GM23248 (cell line): Measurements from ENCODE around the gene NOC2L. TPM values are rescaled to one million over a fixed set of nuclear protein-coding genes. Genes with fewer than 3 reads are reported as not detected.

Experiments used
- DNase-seq: peaks from one replicate; pipeline ENCODE4 v3.0.0-alpha.2; 2015
- H2AFZ ChIP-seq: fragments of 200-600 bp; sonication (generic); 2 replicates; pipeline ENCODE4 v1.6.1; 2016; ENCODE audit warnings: antibody characterized with exemption
- H3F3A ChIP-seq: fragments of 200-600 bp; sonication (generic); 2 replicates; pipeline ENCODE4 v1.6.1; 2016; ENCODE audit warnings: mild to moderate bottlenecking, antibody characterized with exemption, mixed run types; ENCODE audit not compliant: insufficient read depth
- H3K27ac ChIP-seq: fragments of 200-600 bp; sonication (generic); 2 replicates; pipeline ENCODE4 v1.5.1; 2016; ENCODE audit warnings: mild to moderate bottlenecking
- H3K27me3 ChIP-seq: fragments of 200-600 bp; sonication (generic); replicated peaks from 2 replicates; pipeline ENCODE4 v1.6.1; 2016; ENCODE audit warnings: mild to moderate bottlenecking; ENCODE audit not compliant: insufficient read depth
- H3K36me3 ChIP-seq: fragments of 200-600 bp; sonication (generic); 2 replicates; pipeline ENCODE4 v1.6.1; 2016; ENCODE audit warnings: low read depth, mild to moderate bottlenecking
- H3K4me1 ChIP-seq: fragments of 200-600 bp; sonication (generic); 2 replicates; pipeline ENCODE4 v1.6.1; 2016; ENCODE audit warnings: mild to moderate bottlenecking; ENCODE audit not compliant: insufficient read depth
- H3K4me2 ChIP-seq: fragments of 200-600 bp; sonication (generic); one replicate; pipeline ENCODE4 v1.6.1; 2016; ENCODE audit warnings: mild to moderate bottlenecking; ENCODE audit not compliant: unreplicated experiment
- H3K4me3 ChIP-seq: fragments of 200-600 bp; sonication (generic); 2 replicates; pipeline ENCODE4 v1.5.1; 2016; ENCODE audit warnings: mild to moderate bottlenecking
- H3K79me2 ChIP-seq: fragments of 200-600 bp; sonication (generic); 2 replicates; pipeline ENCODE4 v1.6.1; 2016; ENCODE audit warnings: mild to moderate bottlenecking; ENCODE audit not compliant: insufficient read depth
- H3K9ac ChIP-seq: fragments of 200-600 bp; sonication (generic); 2 replicates; pipeline ENCODE4 v1.6.1; 2016; ENCODE audit warnings: mild to moderate bottlenecking
- H3K9me2 ChIP-seq: fragments of 200-600 bp; sonication (generic); 2 replicates; pipeline ENCODE4 v1.6.1; 2016; ENCODE audit warnings: mixed run types, mild to moderate bottlenecking, moderate library complexity; ENCODE audit not compliant: insufficient read depth
- H3K9me3 ChIP-seq: fragments of 200-600 bp; sonication (generic); one replicate; pipeline ENCODE4 v1.6.1; 2017; ENCODE audit warnings: low read depth
- H4K20me1 ChIP-seq: fragments of 200-600 bp; sonication (generic); 2 replicates; pipeline ENCODE4 v1.6.0; 2016; ENCODE audit not compliant: insufficient read depth
- EZH2 ChIP-seq: fragments of 200-600 bp; sonication (generic); IDR thresholded peaks from 2 replicates; pipeline ENCODE4 v1.6.1; 2018; ENCODE audit warnings: antibody characterized with exemption, mild to moderate bottlenecking; ENCODE audit not compliant: insufficient read depth, poor library complexity, severe bottlenecking
- EZH2phosphoT487 ChIP-seq: fragments of 200-600 bp; sonication (generic); IDR thresholded peaks from 2 replicates; pipeline ENCODE4 v1.6.1; 2018; ENCODE audit warnings: antibody characterized with exemption, moderate library complexity, mild to moderate bottlenecking, low read depth; ENCODE audit not compliant: insufficient read depth
- WGBS, 2 experiments: methylation state at CpG; one replicate each; pipeline ENCODE4 v1.1.6; 2015 to 2017; ENCODE audit warnings: low lambda C conversion rate in 2 of 2, low coverage in 1 of 2; ENCODE audit errors: missing lambda C conversion rate in 2 of 2; 5-methylcytosine and 5-hydroxymethylcytosine counted together
- in situ Hi-C: fragments of 300-500 bp; cut with MboI; formaldehyde crosslinking; loops from 2 replicates; pipeline ENCODE4 v1.15.0; 2020
- polyA plus RNA-seq: library from polyadenylated mRNA; unstranded; fragments of >200 nt; fragmentation: Nextera tagmentation; extraction: Ambion mirVana; gene quantifications from 2 replicates; pipeline ENCODE4 v1.2.1, GENCODE V29; 2016
- total RNA-seq: library from RNA; depleted of rRNA; stranded (reverse); fragments of >200 nt; shearing (Covaris generic); gene quantifications from 2 replicates; pipeline ENCODE4 v1.2.3, GENCODE V29; 2014

Gene NOC2L
- total and polyA plus RNA-seq, 2 experiments from 2014 or later, result 64.0 to 67.3 TPM

DNA sequence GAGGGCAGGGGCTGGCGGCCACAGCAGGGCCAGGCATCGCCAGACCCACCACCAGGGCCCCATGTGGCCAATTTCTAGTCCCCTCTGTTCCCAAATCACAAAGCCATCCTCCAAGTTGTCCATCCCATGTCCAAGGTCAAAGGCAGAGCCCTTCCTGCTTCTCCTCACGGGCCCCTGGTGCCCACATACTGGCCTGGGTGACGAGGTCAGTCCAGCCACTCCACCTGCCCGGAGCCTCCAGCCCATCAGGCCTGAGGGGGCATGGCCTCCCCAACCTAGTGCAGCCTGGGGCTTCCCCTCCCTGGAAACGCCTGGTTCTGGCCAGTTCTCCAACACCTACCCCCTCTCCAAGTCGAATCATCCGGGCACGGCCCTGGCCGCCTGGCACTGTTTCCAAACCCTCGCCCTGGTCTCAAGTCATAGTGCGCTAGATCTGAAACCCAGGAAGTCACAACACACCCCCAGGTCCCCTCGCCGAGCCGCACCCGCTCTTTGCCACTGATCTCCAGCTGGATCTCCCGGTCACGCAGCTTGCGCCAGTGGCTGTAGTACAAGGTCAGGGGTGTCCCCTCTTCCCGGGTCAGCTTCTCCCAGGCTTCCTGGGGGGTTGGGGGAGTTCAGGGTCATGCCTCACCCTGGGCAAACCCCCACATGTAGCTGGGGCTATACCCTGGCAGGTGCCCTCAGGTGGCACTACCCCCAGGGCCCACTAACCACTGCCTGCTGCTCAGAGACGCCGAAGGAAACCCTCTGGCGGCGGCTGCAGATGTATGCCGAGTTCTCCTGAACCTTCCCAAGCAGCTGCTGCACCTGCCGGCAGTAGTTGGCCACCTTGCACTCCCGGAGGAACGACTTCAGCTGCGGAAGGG is 13.1 kb downstream of the NOC2L start:
- in situ Hi-C loops, result no loop called here

DNA sequence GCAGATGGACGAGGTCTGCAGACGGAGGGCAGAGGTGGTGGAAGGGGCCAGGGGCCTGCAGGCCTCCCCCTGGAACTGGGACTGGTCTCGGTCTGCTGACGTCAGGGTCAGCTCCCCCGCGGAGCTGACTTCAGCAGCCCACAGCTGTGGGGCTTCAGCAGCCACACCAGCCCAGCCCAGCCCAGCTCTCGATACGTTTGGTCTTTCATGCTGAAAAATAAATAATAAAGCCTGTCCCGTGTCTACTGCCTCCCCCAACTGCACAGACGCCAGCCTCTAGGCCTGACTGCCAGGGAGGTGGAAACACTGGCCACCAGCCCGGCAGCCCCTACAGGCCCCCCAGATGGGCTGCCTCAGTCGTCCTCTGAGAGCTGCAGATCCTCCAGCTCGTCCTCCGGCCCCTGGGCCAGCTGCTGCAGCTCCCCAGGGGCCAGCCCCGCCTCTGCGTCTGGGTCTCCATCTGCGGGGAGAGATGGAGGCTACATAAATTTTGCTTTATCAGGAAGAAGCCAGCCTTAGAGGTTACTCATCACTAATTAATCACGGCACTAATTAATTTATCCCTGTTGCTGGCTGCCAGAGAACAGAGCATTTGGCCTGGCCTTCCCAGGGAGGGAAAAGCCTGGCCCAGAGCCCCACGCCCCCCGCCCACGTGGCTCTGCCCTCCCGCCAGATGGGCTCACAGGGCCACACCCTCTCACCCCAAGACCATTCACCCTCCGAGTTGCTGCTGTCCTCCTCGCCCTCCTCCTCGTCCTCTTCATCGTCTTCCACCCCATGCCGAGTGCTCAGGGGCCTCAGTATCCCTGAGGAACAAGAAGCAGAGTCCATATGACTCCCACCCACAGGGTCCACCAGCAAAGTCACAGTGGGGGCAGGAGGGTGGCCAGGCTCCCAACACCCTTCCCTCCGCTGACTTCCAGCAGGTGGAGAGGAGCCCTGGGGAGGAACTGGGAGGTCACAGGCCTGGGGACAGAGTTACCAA is 14.4 kb downstream of the NOC2L start:
- no peaks in the 10 kb centered on the region for H3K79me2 ChIP-seq
- WGBS, 2 experiments, result 55 to 58% methylated on average over 24 to 28 of the region's 28 CpGs
- H3K9ac ChIP-seq, result no peak overlapping the region
- no peaks in the 10 kb centered on the region for H3K36me3 ChIP-seq
- peak; percentile 27 for DNase-seq
- TF ChIP-seq EZH2, result no peak
- TF ChIP-seq EZH2phosphoT487, result no peak
- H3F3A ChIP-seq, result peaks cover 16% of the 10 kb centered on the region; the same call in 1 of the 2 replicates
- no peaks in the 10 kb centered on the region for H4K20me1 ChIP-seq
- peaks cover 15% of the 10 kb centered on the region; the same call in 1 of the 2 replicates for H3K4me1 ChIP-seq
- H3K4me3 ChIP-seq, result no peak overlapping the region
- in situ Hi-C loops, result no loop called here
- H3K4me2 ChIP-seq, result no peak overlapping the region
- no peaks in the 10 kb centered on the region for H3K9me3 ChIP-seq
- H3K27me3 ChIP-seq, result no peaks in the 10 kb centered on the region
- no peak overlapping the region for H3K27ac ChIP-seq
- no peak overlapping the region for H2AFZ ChIP-seq
- H3K9me2 ChIP-seq, result no peaks in the 10 kb centered on the region

More for the DNA sequence above, 13.1 kb downstream of the NOC2L start:
- DNase-seq, result no peak
- no peak overlapping the region for H3K9ac ChIP-seq
- no peaks in the 10 kb centered on the region for H3K27me3 ChIP-seq
- no peak overlapping the region for H3K4me2 ChIP-seq
- no peaks in the 10 kb centered on the region for H3K9me3 ChIP-seq
- peaks cover 16% of the 10 kb centered on the region; the same call in 1 of the 2 replicates for H3F3A ChIP-seq
- no peak overlapping the region for H2AFZ ChIP-seq
- H3K79me2 ChIP-seq, result no peaks in the 10 kb centered on the region
- no peak for TF ChIP-seq EZH2
- no peak for TF ChIP-seq EZH2phosphoT487
- H3K4me1 ChIP-seq, result peaks cover 9% of the 10 kb centered on the region; the same call in 1 of the 2 replicates
- H3K4me3 ChIP-seq, result no peak overlapping the region
- no peaks in the 10 kb centered on the region for H3K9me2 ChIP-seq
- H4K20me1 ChIP-seq, result no peaks in the 10 kb centered on the region
- no peaks in the 10 kb centered on the region for H3K36me3 ChIP-seq
- 92 to 93% methylated on average over 29 of the region's 29 CpGs for WGBS, 2 experiments
- H3K27ac ChIP-seq, result no peak overlapping the region

DNA sequence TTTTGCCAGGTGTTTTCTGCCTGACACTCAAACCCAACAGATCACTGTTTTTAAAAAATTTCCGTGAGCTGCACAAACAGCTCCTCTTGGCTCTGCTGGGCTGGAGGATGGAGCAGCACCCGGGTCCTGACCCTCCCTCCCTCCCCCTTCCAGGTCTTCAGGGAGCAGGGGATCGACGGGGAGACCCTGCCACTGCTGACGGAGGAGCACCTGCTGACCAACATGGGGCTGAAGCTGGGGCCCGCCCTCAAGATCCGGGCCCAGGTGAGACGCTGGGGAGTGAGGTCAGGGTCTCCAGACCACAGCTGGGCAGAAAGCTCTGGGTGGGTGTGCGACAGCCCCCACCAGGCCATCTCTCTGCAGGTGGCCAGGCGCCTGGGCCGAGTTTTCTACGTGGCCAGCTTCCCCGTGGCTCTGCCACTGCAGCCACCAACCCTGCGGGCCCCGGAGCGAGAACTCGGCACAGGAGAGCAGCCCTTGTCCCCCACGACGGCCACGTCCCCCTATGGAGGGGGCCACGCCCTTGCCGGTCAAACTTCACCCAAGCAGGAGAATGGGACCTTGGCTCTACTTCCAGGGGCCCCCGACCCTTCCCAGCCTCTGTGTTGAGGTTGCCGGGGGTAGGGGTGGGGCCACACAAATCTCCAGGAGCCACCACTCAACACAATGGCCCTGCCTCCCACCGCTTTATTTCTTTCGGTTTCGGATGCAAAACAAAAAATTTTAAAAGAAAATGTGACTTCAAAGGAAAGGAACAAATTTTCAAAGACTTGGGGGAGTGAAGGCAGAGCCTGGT is 15.3 kb downstream of the NOC2L start:
- H4K20me1 ChIP-seq, result no peaks in the 10 kb centered on the region
- no peaks in the 10 kb centered on the region for H3K36me3 ChIP-seq
- TF ChIP-seq EZH2phosphoT487, result no peak
- no peak for TF ChIP-seq EZH2
- DNase-seq, result no peak
- H3K27ac ChIP-seq, result no peak overlapping the region
- 95 to 96% methylated on average over 26 to 27 of the region's 27 CpGs for WGBS, 2 experiments
- no peaks in the 10 kb centered on the region for H3K9me3 ChIP-seq
- no peak overlapping the region for H3K4me2 ChIP-seq
- no peak overlapping the region for H3K9ac ChIP-seq
- H3K4me3 ChIP-seq, result no peak overlapping the region
- H2AFZ ChIP-seq, result no peak overlapping the region
- in situ Hi-C loops, result no loop called here
- H3K79me2 ChIP-seq, result no peaks in the 10 kb centered on the region
- H3K27me3 ChIP-seq, result no peaks in the 10 kb centered on the region
- H3K9me2 ChIP-seq, result no peaks in the 10 kb centered on the region
- peaks cover 16% of the 10 kb centered on the region; the same call in 1 of the 2 replicates for H3F3A ChIP-seq
- peaks cover 16% of the 10 kb centered on the region; the same call in 1 of the 2 replicates for H3K4me1 ChIP-seq
